ENCODE results near the gene PRSS38.

The PRSS38 gene

DNA sequence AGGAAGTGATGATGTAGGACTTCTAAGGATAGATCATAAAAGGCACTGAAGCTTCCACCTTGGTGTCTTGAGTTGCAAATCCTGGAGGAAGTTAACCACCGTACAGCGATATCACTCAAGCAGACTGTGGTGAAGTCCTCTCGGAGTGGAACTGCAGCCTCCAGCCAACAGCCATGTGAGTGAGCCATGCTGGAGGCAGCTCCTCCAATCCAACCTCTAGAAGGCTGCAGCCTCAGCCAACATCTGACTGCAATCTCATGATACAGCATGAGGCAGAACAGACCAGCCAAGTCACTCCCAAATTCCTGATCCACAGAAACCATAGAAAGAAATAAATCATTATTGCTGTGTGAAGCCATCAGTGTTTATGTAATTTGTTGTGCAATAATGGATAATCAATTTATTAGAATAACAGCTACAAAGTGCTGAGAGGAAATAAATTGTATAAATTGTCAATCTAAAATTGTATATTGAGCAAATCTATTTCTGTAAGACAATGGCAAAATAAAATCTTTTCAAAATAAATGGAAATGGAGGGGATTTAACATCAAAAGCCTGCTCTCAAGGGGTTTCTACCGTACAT is 65.0 kb downstream of the PRSS38 start:
- no peak overlapping the region for H3K27ac ChIP-seq (replicated peaks)
- H3K4me3 ChIP-seq (replicated peaks; ENCODE audit: insufficient read depth, low read length) = no peak overlapping the region
- TF ChIP-seq SPI1 (IDR thresholded peaks at IDR 0.05; ENCODE audit: borderline replicate concordance, low read depth) (no peak), POLR2AphosphoS5 (IDR thresholded peaks at IDR 0.05; ENCODE audit: low read depth) (no peak), GABPA (IDR thresholded peaks at IDR 0.05; ENCODE audit: low read depth) (no peak)
- TF ChIP-seq, protein P1, sequence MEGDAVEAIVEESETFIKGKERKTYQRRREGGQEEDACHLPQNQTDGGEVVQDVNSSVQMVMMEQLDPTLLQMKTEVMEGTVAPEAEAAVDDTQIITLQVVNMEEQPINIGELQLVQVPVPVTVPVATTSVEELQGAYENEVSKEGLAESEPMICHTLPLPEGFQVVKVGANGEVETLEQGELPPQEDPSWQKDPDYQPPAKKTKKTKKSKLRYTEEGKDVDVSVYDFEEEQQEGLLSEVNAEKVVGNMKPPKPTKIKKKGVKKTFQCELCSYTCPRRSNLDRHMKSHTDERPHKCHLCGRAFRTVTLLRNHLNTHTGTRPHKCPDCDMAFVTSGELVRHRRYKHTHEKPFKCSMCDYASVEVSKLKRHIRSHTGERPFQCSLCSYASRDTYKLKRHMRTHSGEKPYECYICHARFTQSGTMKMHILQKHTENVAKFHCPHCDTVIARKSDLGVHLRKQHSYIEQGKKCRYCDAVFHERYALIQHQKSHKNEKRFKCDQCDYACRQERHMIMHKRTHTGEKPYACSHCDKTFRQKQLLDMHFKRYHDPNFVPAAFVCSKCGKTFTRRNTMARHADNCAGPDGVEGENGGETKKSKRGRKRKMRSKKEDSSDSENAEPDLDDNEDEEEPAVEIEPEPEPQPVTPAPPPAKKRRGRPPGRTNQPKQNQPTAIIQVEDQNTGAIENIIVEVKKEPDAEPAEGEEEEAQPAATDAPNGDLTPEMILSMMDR (IDR thresholded peaks at IDR 0.05; ENCODE audit: insufficient read depth, low read length) = no peak
- TF ChIP-seq, protein P2, sequence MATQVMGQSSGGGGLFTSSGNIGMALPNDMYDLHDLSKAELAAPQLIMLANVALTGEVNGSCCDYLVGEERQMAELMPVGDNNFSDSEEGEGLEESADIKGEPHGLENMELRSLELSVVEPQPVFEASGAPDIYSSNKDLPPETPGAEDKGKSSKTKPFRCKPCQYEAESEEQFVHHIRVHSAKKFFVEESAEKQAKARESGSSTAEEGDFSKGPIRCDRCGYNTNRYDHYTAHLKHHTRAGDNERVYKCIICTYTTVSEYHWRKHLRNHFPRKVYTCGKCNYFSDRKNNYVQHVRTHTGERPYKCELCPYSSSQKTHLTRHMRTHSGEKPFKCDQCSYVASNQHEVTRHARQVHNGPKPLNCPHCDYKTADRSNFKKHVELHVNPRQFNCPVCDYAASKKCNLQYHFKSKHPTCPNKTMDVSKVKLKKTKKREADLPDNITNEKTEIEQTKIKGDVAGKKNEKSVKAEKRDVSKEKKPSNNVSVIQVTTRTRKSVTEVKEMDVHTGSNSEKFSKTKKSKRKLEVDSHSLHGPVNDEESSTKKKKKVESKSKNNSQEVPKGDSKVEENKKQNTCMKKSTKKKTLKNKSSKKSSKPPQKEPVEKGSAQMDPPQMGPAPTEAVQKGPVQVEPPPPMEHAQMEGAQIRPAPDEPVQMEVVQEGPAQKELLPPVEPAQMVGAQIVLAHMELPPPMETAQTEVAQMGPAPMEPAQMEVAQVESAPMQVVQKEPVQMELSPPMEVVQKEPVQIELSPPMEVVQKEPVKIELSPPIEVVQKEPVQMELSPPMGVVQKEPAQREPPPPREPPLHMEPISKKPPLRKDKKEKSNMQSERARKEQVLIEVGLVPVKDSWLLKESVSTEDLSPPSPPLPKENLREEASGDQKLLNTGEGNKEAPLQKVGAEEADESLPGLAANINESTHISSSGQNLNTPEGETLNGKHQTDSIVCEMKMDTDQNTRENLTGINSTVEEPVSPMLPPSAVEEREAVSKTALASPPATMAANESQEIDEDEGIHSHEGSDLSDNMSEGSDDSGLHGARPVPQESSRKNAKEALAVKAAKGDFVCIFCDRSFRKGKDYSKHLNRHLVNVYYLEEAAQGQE (IDR thresholded peaks at IDR 0.05; ENCODE audit: insufficient replicate concordance, low read depth) = no peak
- no peaks in the 10 kb centered on the region for H3K27me3 ChIP-seq (ENCODE audit: insufficient read depth, poor library complexity, severe bottlenecking)
- DNase-seq (ENCODE audit: low read depth in 1 of 2, low spot score in 1 of 2) = no peak

DNA sequence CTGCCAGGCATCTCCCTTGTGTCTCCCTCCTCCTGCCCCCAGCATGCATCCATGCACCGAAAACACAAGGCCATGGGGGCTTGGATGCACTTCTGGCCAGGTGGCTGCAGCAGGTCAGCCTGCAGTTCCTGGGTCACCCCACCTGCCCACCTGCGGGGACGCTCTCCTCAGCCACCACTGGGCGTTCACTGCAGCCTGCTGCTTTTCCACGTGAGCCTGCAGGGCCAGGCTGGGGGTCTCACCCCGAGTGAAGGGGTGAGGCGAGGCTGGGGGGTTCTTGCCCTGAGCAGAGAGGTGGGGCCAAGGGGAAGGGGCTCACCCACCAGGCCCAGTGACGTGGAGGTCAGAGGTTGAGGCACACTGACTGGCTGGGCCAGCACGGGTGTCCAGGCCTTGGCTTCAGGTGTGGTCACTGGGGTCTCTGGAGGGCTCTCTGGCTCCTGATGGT is 67.6 kb downstream of the PRSS38 start:
- TF ChIP-seq GABPA (IDR thresholded peaks at IDR 0.05; ENCODE audit: low read depth) (no peak), SPI1 (IDR thresholded peaks at IDR 0.05; ENCODE audit: borderline replicate concordance, low read depth) (no peak), POLR2AphosphoS5 (IDR thresholded peaks at IDR 0.05; ENCODE audit: low read depth) (no peak)
- TF ChIP-seq, protein P1 (IDR thresholded peaks at IDR 0.05; ENCODE audit: insufficient read depth, low read length) = no peak
- TF ChIP-seq, protein P2 (IDR thresholded peaks at IDR 0.05; ENCODE audit: insufficient replicate concordance, low read depth) = no peak
- no peak for DNase-seq (ENCODE audit: low read depth in 1 of 2, low spot score in 1 of 2)
- Histone ChIP-seq H3K27ac (replicated peaks) (no peak overlapping the region), H3K27me3 (ENCODE audit: insufficient read depth, poor library complexity, severe bottlenecking) (no peaks in the 10 kb centered on the region), H3K4me3 (replicated peaks; ENCODE audit: insufficient read depth, low read length) (no peak overlapping the region)

DNA sequence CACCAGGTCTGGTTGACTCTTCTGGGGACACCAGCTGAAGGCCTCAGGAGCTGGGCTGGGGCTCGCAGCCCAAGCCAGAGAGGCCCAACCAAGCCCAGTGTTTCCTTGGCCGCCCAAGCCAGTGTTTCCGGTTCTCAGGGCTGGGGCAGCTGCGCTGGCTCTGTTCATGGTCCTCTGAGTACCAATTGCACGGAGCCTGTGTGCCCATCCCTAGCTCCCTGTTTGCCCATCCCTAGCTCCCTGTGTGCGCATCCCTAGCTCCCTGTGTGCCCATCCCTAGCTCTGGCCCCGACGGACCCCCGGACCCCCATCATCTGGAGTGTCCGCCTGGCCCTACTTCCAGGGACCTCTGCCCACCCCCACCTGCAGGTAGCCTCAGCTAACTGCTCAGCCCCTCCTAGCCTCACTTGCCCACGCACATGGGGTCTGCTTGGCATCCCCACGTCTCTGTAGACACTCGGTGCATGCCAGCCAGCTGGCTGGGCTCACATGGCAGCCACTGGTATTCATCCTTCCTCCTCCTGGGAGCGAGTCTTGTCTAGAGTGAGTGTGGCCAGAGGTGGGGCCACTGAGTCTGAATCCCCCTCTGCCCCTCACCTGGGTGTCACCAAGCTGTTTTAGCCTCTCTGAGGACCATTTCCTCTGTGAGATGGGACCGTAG is 68.3 kb downstream of the PRSS38 start:
- Histone ChIP-seq H3K27ac (replicated peaks) (no peak overlapping the region), H3K4me3 (replicated peaks; ENCODE audit: insufficient read depth, low read length) (no peak overlapping the region), H3K27me3 (ENCODE audit: insufficient read depth, poor library complexity, severe bottlenecking) (no peaks in the 10 kb centered on the region)
- TF ChIP-seq POLR2AphosphoS5 (IDR thresholded peaks at IDR 0.05; ENCODE audit: low read depth) (no peak), GABPA (IDR thresholded peaks at IDR 0.05; ENCODE audit: low read depth) (no peak), SPI1 (IDR thresholded peaks at IDR 0.05; ENCODE audit: borderline replicate concordance, low read depth) (no peak)
- TF ChIP-seq, protein P2 (IDR thresholded peaks at IDR 0.05; ENCODE audit: insufficient replicate concordance, low read depth) = no peak
- TF ChIP-seq, protein P1 (IDR thresholded peaks at IDR 0.05; ENCODE audit: insufficient read depth, low read length) = no peak
- DNase-seq (ENCODE audit: low read depth in 1 of 2, low spot score in 1 of 2) = no peak
